Endometrium (tissue), 2 donors: Measurements from ENCODE around the gene MYO1D.

Source experiments
- FAIRE-seq: peaks from 2 replicates; lab custom pipeline; 2012; peaks lifted over from hg19 to GRCh38; lab: Jason Lieb, UNC
- donor health status: control.
- donor health status: control.

Gene MYO1D

GRCh38 chr17:32503251-32504165, 373.4 kb downstream of the MYO1D start:
- FAIRE-seq, result no peak

GRCh38 chr17:32502710-32503109, 374.2 kb downstream of the MYO1D start:
- no peak for FAIRE-seq

- no peak for FAIRE-seq
Measured at GRCh38 chr17:32502013-32502412, 374.9 kb downstream of the MYO1D start.

- no peak for FAIRE-seq
Measured at GRCh38 chr17:32498391-32498790, 378.5 kb downstream of the MYO1D start.

GRCh38 chr17:32497431-32498205, 379.3 kb downstream of the MYO1D start:
- FAIRE-seq, result no peak

GRCh38 chr17:32496395-32497073, 380.4 kb downstream of the MYO1D start:
- FAIRE-seq, result no peak

- no peak for FAIRE-seq
Measured at GRCh38 chr17:32495359-32496231, 381.3 kb downstream of the MYO1D start.

- FAIRE-seq, result no peak
Measured at GRCh38 chr17:32494621-32495358, 382.1 kb downstream of the MYO1D start.

- FAIRE-seq, result no peak
Measured at GRCh38 chr17:32493976-32494513, 382.9 kb downstream of the MYO1D start.

- no peak for FAIRE-seq
Measured at GRCh38 chr17:32493571-32493970, 383.4 kb downstream of the MYO1D start.

GRCh38 chr17:32492648-32493289, 384.2 kb downstream of the MYO1D start:
- FAIRE-seq, result no peak

GRCh38 chr17:32492264-32492589, 384.7 kb downstream of the MYO1D start:
- no peak for FAIRE-seq

- no peak for FAIRE-seq
Measured at GRCh38 chr17:32491371-32492263, 385.3 kb downstream of the MYO1D start.

- FAIRE-seq, result no peak
Measured at GRCh38 chr17:32490101-32490482, 386.8 kb downstream of the MYO1D start.

- no peak for FAIRE-seq
Measured at GRCh38 chr17:32489320-32490100, 387.4 kb downstream of the MYO1D start.

GRCh38 chr17:32488604-32489180, 388.2 kb downstream of the MYO1D start:
- FAIRE-seq, result no peak

- FAIRE-seq, result no peak
Measured at GRCh38 chr17:32488177-32488542, 388.8 kb downstream of the MYO1D start.
